T-cell (primary cell): ENCODE results near the gene ERBB2. TPM values are rescaled to one million over a fixed set of nuclear protein-coding genes. Genes with fewer than 3 reads are reported as not detected.

Experiments
- ATAC-seq, 4 experiments: fragments of 200-7000 bp in 3 of 4; fragments of 150-1000 bp in 1 of 4; cut with Tn5 transposase; replicated peaks in 1 of 4; 1 replicate in 3 of 4; 2 replicates in 1 of 4; pipeline ENCODE4 v1.10.0; 2021; ENCODE audit warnings: moderate library complexity in 3 of 4, mild to moderate bottlenecking in 2 of 4, moderate number of reproducible peaks in 1 of 4
- CTCF ChIA-PET, 2 donors: fragments of 300-600 bp; sonication (Branson Sonifier 250); formaldehyde crosslinking; loops; one replicate each; lab custom pipeline; 2022; ENCODE audit warnings: antibody characterized with exemption in 2 of 2; lab: Charles Lee
- POLR2A ChIA-PET, 2 donors: fragments of 300-600 bp; sonication (Branson Sonifier 250); formaldehyde crosslinking; loops; one replicate each; lab custom pipeline; 2022; ENCODE audit warnings: antibody characterized with exemption in 2 of 2; lab: Charles Lee
- DNase-seq, 35 experiments: peaks; one replicate each; pipeline versions ENCODE4 v3.0.0 to v3.0.0-alpha.2; 2013 to 2023
- H3K27ac ChIP-seq: one replicate; pipeline ENCODE4 v1.5.1; 2013; ENCODE audit warnings: low read length
- H3K27me3 ChIP-seq, 2 experiments: replicated peaks in 1 of 2; 1 replicate in 1 of 2; 2 replicates in 1 of 2; pipeline versions ENCODE4 v1.6.1 to v1.7.0; 2013; ENCODE audit warnings: low read length in 1 of 2, mixed read lengths in 1 of 2; ENCODE audit not compliant: control insufficient read depth in 2 of 2, insufficient read depth in 2 of 2; ENCODE audit errors: extremely low read depth in 1 of 2
- H3K36me3 ChIP-seq, 2 donors: 1 replicate in 1 of 2; 2 replicates in 1 of 2; pipeline versions ENCODE4 v1.6.1 to v1.7.0; 2013; ENCODE audit warnings: low read length in 1 of 2; ENCODE audit not compliant: control insufficient read depth in 2 of 2, insufficient read depth in 1 of 2; ENCODE audit errors: extremely low read depth in 1 of 2
- H3K4me1 ChIP-seq, 2 experiments: 1 replicate in 1 of 2; 2 replicates in 1 of 2; pipeline versions ENCODE4 v1.6.1 to v1.7.0; 2013; ENCODE audit warnings: low read length in 2 of 2, mixed read lengths in 1 of 2; ENCODE audit not compliant: insufficient read depth in 2 of 2, control insufficient read depth in 1 of 2; ENCODE audit errors: extremely low read depth in 1 of 2
- H3K4me3 ChIP-seq, 2 donors: 1 replicate in 1 of 2; 2 replicates in 1 of 2; pipeline versions ENCODE4 v1.5.1 to v1.7.0; 2013; ENCODE audit warnings: mild to moderate bottlenecking in 2 of 2, low read length in 1 of 2, moderate library complexity in 1 of 2; ENCODE audit not compliant: control insufficient read depth in 1 of 2; ENCODE audit errors: extremely low read depth in 1 of 2
- H3K9me3 ChIP-seq: 2 replicates; pipeline ENCODE4 v1.7.0; 2013
- H3K27ac Mint-ChIP-seq, 2 donors: one replicate each; pipeline ENCODE4 v1.8.0; 2020 to 2021; ENCODE audit warnings: mild to moderate bottlenecking in 2 of 2, mixed read lengths in 2 of 2
- H3K27me3 Mint-ChIP-seq, 2 donors: one replicate each; pipeline ENCODE4 v1.8.0; 2021 to 2022; ENCODE audit warnings: mixed read lengths in 2 of 2
- H3K36me3 Mint-ChIP-seq: one replicate; pipeline ENCODE4 v1.8.0; 2021; ENCODE audit warnings: mixed read lengths
- H3K4me1 Mint-ChIP-seq, 3 donors: one replicate each; pipeline ENCODE4 v1.8.0; 2020 to 2022; ENCODE audit warnings: mixed read lengths in 3 of 3, mild to moderate bottlenecking in 1 of 3
- H3K4me3 Mint-ChIP-seq, 3 donors: one replicate each; pipeline ENCODE4 v1.8.0; 2020 to 2022; ENCODE audit warnings: mild to moderate bottlenecking in 3 of 3, mixed read lengths in 3 of 3, moderate library complexity in 3 of 3
- H3K9me3 Mint-ChIP-seq, 3 donors: one replicate each; pipeline ENCODE4 v1.8.0; 2020 to 2022; ENCODE audit warnings: mixed read lengths in 3 of 3
- WGBS: methylation state at CpG from one replicate; pipeline ENCODE4 v1.1.5; 2013; ENCODE audit warnings: missing lambda C conversion rate; ENCODE audit not compliant: insufficient coverage; 5-methylcytosine and 5-hydroxymethylcytosine counted together
- total RNA-seq, 35 experiments: library from RNA in 6 of 35; stranded (reverse) in 6 of 35; fragments of 120-200 nt in 1 of 35; gene quantifications; one replicate each; pipeline versions ENCODE4 v1.2.1 to v1.2.4 and lab custom pipeline; 2013 to 2026

Gene ERBB2
- total RNA-seq, 5 donors from 2014 or later (not counting 1 experiment from before 2014, with no cell fraction given) = 4.1 to 8.8 (median 6.0) TPM

DNA sequence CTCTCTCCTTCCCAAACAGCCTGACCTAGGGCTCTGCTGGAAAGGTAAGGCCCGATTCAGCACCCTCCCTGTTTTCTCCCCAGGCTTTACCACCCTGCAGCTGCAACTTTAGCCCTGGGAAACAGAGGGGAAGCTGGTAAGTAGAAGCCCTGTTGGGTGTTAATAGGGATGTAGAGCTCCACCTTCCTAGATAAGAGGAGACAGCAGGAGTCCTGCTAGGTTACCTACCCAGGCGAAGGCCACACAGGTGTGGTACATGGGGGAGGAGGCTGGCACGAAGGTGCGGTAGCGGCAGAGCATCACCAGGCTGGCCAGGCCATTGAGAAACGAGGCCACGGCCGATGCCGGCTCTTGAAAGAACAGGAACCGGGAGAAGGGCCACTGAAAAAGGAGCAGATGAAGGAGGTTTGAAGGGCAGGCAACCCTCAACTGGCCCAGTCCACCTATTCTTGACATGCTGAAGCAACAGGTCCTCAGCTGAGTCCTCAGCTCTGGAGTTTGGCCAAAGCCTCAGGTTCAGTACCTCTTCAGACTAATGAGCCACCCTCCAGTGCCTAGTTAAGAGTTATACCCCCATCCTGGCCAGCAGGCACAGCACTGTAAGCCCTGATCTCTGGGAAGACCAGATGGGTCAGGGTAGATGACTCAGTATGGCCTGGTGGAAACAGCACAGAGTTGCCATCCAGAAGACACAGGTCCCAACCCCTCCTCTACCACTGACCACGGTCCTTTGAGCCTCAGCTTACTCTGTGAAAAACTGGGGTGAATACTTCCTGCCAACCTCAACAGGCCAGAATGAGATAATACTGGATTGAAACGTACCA, 15.3 kb upstream of the ERBB2 start:
- DNase-seq = no peak
- Mint-ChIP-seq H3K36me3 (peaks cover 28% of the 10 kb centered on the region), H3K4me3 (no peak overlapping the region), H3K27me3 (no peaks in the 10 kb centered on the region), H3K9me3 (no peaks in the 10 kb centered on the region), H3K27ac (no peak overlapping the region), H3K4me1 (peaks cover 41 to 49% (median 46%) of the 10 kb centered on the region in 3 donors)
- no peaks in the 10 kb centered on the region for H3K9me3 ChIP-seq
- H3K27ac ChIP-seq = no peak overlapping the region
- H3K27me3 ChIP-seq = no peaks in the 10 kb centered on the region
- no peak for ATAC-seq
- peaks cover 25 to 36% of the 10 kb centered on the region in 2 experiments for H3K4me1 ChIP-seq
- H3K4me3 ChIP-seq = no peak overlapping the region
- 98% methylated on average over 6 of the region's 12 CpGs for WGBS
- H3K36me3 ChIP-seq = peaks cover 11 to 29% of the 10 kb centered on the region in 2 donors
- ChIA-PET POLR2A (interaction anchor here in 1 of 2 donors (0.7 kb wide), 1 partner anchor 371 kb away, joined by 3 read pairs; no protein-coding TSS in a partner anchor), CTCF (interaction anchor here in 1 of 2 donors (0.6 kb wide), 1 partner anchor 50 kb away, joined by 3 read pairs; no protein-coding TSS in a partner anchor)

DNA sequence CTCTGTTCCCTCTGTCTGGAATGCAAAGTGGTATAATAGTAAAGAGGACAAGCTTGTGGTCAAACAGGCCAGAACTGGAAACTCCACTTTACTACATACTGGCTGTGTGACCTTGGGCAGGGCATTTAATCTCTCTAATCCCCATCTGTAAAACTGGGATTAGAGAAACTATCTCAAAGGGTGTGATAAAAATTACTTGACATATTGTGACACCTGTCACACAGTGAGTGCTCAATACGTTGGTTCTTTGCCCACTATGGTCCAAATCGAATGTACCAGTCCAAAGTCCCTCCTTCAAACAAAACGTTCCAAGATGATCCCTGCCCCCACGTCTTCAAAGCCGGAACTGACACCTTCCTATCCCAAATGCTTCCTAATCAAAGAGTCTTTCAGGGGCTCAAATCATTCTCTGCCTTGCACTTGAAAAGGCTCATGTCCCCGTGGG, 12.7 kb upstream of the ERBB2 start:
- ChIA-PET POLR2A (interaction anchor here in 1 of 2 donors (0.6 kb wide), 1 partner anchor 833 kb away, joined by 3 read pairs; no protein-coding TSS in a partner anchor), CTCF (interaction anchor here in 1 of 2 donors (1.8 kb wide), 1 partner anchor 65 kb away, joined by 5 read pairs; no protein-coding TSS in a partner anchor)
- Histone ChIP-seq H3K36me3 (peaks cover 11 to 21% of the 10 kb centered on the region in 2 donors), H3K27ac (peak overlapping the region; percentile 89), H3K27me3 (no peaks in the 10 kb centered on the region), H3K4me1 (peaks cover 15 to 16% of the 10 kb centered on the region in 2 experiments), H3K9me3 (no peaks in the 10 kb centered on the region), H3K4me3 (peak overlapping the region; percentile 84 to 94)
- Mint-ChIP-seq H3K4me1 (peaks cover 25 to 32% (median 30%) of the 10 kb centered on the region in 3 donors), H3K4me3 (peak overlapping the region; percentile 97 to 98 (median 97)), H3K27me3 (no peaks in the 10 kb centered on the region), H3K27ac (peak overlapping the region; percentile 99), H3K36me3 (peaks cover 28% of the 10 kb centered on the region), H3K9me3 (no peaks in the 10 kb centered on the region)
- no peak for DNase-seq
- ATAC-seq = no peak
- 66% methylated on average over 6 of the region's 6 CpGs for WGBS

DNA sequence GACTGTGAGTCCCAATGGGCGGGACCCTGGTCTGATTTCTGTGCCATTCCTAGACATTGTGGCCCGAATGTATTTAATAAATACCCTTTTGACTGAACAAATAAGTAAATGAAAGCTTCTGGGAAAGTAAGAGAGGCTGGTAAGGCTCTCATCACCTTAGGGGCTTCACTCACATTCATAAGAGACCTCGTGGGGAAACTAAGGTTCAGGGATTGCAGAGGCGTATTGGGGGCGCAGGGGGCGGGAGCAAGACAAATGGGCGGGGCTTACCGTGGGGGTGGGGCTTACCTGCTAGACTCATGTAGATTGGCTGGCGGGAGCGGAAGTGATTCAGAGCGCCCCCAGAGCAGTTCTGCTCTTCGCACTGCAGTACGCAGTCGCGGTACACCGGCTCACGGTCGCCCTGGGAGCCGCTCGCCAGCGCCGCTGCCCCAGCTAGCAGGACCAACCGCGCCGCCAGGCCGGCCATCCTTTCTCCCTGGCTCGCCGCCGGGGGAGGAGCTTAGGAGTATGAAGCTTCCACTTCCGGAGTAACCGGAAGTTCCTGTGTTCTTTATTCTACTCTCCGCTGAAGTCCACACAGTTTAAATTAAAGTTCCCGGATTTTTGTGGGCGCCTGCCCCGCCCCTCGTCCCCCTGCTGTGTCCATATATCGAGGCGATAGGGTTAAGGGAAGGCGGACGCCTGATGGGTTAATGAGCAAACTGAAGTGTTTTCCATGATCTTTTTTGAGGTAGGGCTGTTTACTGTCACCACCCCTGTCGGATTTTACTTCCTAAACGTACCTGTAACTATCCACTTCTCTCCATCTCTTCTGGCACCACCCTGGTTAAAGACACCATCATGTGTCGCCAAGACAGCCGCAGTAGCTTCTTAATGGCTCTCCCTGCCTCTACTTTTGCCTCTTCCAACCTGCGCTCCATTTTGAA, 12.1 kb upstream of the ERBB2 start, which contains the start of gene PGAP3:
PGAP3 (minus strand) TSS at position 512 of the 929 bp plus-strand sequence; CDS start at position 469, 43 bp downstream.
- Histone ChIP-seq H3K4me1 (peaks cover 15 to 16% of the 10 kb centered on the region in 2 experiments), H3K4me3 (peak within 1 kb of the TSS; percentile 84 to 94), H3K36me3 (peaks cover 8 to 21% of the 10 kb centered on the region in 2 donors), H3K9me3 (no peaks in the 10 kb centered on the region), H3K27me3 (no peaks in the 10 kb centered on the region), H3K27ac (peak within 1 kb of the TSS; percentile 89)
- no peaks in the 10 kb centered on the region for H3K9me3 Mint-ChIP-seq
- DNase-seq (peak; percentile 59 to 88 (median 77)), ATAC-seq (peak; percentile 92)
- H3K4me1 Mint-ChIP-seq = peaks cover 25 to 32% (median 30%) of the 10 kb centered on the region in 3 donors
- H3K4me3 Mint-ChIP-seq = peak within 1 kb of the TSS; percentile 97 to 98 (median 97)
- POLR2A ChIA-PET = interaction anchor here (0.6 to 1.3 kb wide), 3 partner anchors 12 to 832 kb away, joined by 3 to 4 read pairs (median 3); no protein-coding TSS in a partner anchor
- WGBS = 1% methylated on average over 23 of the region's 45 CpGs
- H3K36me3 Mint-ChIP-seq = peaks cover 25% of the 10 kb centered on the region
- peak within 1 kb of the TSS; percentile 99 for H3K27ac Mint-ChIP-seq
- CTCF ChIA-PET = interaction anchor here in 1 of 2 donors (0.6 to 1.8 kb wide), 7 partner anchors 9 to 66 kb away, joined by 3 to 7 read pairs (median 3); partner anchors contain the start of gene MIEN1
- H3K27me3 Mint-ChIP-seq = no peaks in the 10 kb centered on the region

DNA sequence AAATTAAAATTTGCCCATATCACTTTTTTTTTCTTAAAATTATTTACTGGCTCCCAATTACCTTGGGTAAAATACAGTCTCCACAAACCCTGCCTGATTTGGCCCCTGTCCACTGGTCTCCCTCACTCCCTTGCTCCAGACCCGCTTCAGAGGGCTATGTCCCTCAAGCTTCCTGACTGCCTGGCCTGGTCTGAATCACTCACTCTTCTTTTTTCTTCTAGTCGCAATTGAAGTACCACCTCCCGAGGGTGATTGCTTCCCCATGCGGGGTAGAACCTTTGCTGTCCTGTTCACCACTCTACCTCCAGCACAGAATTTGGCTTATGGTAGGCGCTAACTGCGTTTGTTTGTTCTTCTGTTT, 11.4 kb upstream of the ERBB2 start:
- Mint-ChIP-seq H3K36me3 (peaks cover 22% of the 10 kb centered on the region), H3K27ac (peak overlapping the region; percentile 99), H3K27me3 (no peaks in the 10 kb centered on the region), H3K4me1 (peaks cover 25 to 30% (median 27%) of the 10 kb centered on the region in 3 donors), H3K9me3 (no peaks in the 10 kb centered on the region), H3K4me3 (peak overlapping the region; percentile 97 to 98 (median 97))
- Histone ChIP-seq H3K27me3 (no peaks in the 10 kb centered on the region), H3K27ac (peak overlapping the region; percentile 89), H3K9me3 (no peaks in the 10 kb centered on the region), H3K4me1 (peaks cover 15 to 16% of the 10 kb centered on the region in 2 experiments), H3K36me3 (peaks cover 6 to 17% of the 10 kb centered on the region in 2 donors), H3K4me3 (peak overlapping the region; percentile 84 to 94)
- 73% methylated on average over 1 of the region's 6 CpGs for WGBS
- ChIA-PET POLR2A (interaction anchor here in 1 of 2 donors (1.2 to 1.3 kb wide), 2 partner anchors 12 to 41 kb away, joined by 3 to 4 read pairs; no protein-coding TSS in a partner anchor), CTCF (interaction anchor here in 1 of 2 donors (0.6 to 1.3 kb wide), 6 partner anchors 9 to 51 kb away, joined by 3 to 7 read pairs (median 3); partner anchors contain the start of gene MIEN1)
- DNase-seq (no peak), ATAC-seq (no peak)

DNA sequence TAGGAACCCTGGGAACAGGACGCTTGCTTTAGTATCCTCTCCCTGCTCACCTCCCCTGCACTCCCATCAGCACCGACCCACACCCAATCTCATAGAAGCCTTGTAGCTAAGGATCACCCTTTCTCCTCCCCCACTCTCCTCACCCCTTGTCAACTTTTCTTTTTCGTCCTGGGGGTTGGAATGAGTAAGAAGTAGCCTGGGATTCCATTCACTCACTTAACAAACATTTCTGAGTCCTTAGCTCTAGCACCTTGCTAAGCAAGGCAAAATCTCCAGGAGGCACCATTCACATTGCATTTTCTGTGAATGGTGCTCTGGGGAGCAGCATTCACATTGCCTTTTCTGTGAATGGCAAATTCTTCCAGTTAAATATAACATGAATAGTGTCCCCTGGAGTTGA, 10.9 kb upstream of the ERBB2 start:
- ATAC-seq (no peak), DNase-seq (no peak)
- peak overlapping the region; percentile 99 for H3K27ac Mint-ChIP-seq
- H3K36me3 Mint-ChIP-seq = peaks cover 20% of the 10 kb centered on the region
- no peak overlapping the region for H3K27ac ChIP-seq
- H3K4me1 Mint-ChIP-seq = peaks cover 25 to 30% (median 27%) of the 10 kb centered on the region in 3 donors
- no peaks in the 10 kb centered on the region for H3K27me3 Mint-ChIP-seq
- WGBS = no CpG with 5 or more reads among the region's 3 CpGs
- peak overlapping the region; percentile 97 to 98 (median 97) for H3K4me3 Mint-ChIP-seq
- H3K4me3 ChIP-seq = peak overlapping the region in 1 of 2 donors; percentile 84
- no peaks in the 10 kb centered on the region for H3K27me3 ChIP-seq
- no peaks in the 10 kb centered on the region for H3K9me3 ChIP-seq
- peaks cover 2 to 15% of the 10 kb centered on the region in 2 donors for H3K36me3 ChIP-seq
- ChIA-PET POLR2A (no interaction called here), CTCF (interaction anchor here in 1 of 2 donors (0.5 to 0.6 kb wide), 2 partner anchors 55 to 269 kb away, joined by 3 to 7 read pairs; no protein-coding TSS in a partner anchor)
- H3K4me1 ChIP-seq = peaks cover 15 to 16% of the 10 kb centered on the region in 2 experiments
- no peaks in the 10 kb centered on the region for H3K9me3 Mint-ChIP-seq
